ENCODE data around the gene TBC1D26. TPM values are rescaled to one million over a fixed set of nuclear protein-coding genes. Genes with fewer than 3 reads are reported as not detected.

TBC1D26 gene
- total RNA-seq (2022; extraction: Qiagen RNA extraction) = not detected in 5 replicates

DNA sequence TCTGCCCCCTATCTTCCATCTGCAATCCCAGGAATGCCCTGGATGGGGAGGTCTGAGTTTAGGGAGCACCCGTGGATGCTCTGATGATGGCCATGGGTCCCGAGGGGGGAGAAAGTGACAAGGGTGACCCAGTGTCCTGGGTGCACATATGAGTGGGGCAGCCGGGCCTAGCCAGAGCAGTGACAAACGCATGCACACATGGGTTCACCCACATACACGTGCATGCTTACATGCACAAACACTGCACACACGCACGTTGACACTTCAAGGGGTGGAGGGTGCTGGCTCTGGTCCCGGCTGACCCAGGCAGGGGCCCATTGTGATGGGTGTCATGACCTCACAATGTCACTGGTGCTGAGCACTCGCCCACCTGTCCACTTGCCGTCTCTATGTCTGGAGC lies at the start of gene TBC1D26:
TSS of gene TBC1D26 (plus strand) at position 384 of the 400 bp plus-strand sequence. CDS start 3,066 bp downstream, outside the sequence.

DNA sequence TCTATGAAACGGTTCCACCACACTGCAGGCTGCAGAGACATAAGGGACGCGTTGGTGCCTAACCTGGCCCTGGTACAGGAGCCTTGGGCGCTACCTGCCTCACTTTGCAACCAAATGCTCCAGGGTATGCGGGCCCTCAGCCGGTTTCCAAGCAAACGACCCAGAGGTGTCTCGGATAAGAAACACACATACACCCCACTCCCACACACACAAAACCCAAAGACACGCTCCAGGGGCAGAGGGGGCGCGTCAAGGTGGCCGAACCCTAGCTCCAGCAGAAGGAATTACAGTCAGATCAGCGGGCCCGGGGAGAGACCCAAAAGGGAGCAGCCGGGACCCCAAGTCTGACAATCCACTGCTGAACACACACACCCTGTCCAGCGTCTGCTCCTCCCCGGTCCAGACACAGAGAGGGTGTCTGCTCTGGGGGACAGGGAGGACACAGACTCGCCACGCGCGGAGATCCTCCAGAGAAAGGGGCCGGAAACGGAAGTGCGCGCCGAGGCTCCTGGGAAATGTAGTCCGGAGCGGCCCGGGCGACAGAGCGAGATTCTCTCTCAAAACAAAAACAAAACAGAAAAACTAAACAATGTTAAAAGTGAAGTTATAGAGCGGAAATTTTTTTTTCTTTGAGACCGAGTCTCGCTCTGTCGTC lies 48.1 kb upstream of the TBC1D26 start, which contains the start of gene TRIM16:
TSS of gene TRIM16 (minus strand) at position 488 of the 655 bp plus-strand sequence. CDS start 32,702 bp downstream, outside the sequence.

DNA sequence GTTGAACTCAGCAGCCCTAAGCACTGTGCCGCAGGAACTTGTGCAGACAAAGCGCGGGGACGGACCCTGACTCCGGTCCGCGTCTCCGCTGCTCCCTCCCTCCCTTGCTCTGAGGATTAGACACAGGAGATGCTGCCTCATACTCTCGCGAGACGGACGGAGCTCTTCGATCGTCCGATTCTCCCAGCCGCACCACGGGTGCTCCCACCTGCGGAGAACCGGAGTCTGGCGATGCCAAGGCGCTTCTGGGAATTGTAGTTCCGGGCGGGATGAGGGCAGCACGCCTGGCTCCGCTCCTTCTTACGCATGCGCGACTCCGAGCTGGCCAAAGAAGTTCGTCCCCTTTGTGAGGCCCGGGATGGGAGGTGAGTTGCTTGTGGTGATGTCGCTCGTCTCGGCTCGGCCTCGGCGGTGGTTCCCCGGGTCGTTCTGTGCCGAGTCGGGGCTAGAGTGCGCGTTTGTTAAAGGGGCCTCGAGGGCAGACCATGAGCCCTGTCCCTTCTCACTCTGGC lies 32.6 kb upstream of the TBC1D26 start, which contains the start of gene ZNF286A:
TSS of gene ZNF286A (plus strand) at position 340 of the 512 bp plus-strand sequence. CDS start 578 bp downstream, outside the sequence.

Other genes with a start within 250 kb of the TBC1D26 start
- gene TVP23C, start 168.8 kb upstream of the TBC1D26 start, total RNA-seq (2022; extraction: Qiagen RNA extraction) = 6.6 to 12.2 TPM (median 10.0 TPM) in 5 replicates
- gene FBXW10B, start 112.6 kb upstream of the TBC1D26 start, total RNA-seq (2022; extraction: Qiagen RNA extraction) = 2.0 to 3.7 TPM (median 3.4 TPM) in 5 replicates
- 196 to 235 TPM (median 212 TPM) in 5 replicates for gene TRIM16, start 48.0 kb upstream of the TBC1D26 start, total RNA-seq (2022; extraction: Qiagen RNA extraction)
- 25.2 to 31.4 TPM (median 28.7 TPM) in 5 replicates for gene ZNF286A, start 32.5 kb upstream of the TBC1D26 start, total RNA-seq (2022; extraction: Qiagen RNA extraction)
- gene ADORA2B, start 212.8 kb downstream of the TBC1D26 start, total RNA-seq (2022; extraction: Qiagen RNA extraction) = 11.7 to 16.6 TPM (median 14.5 TPM) in 5 replicates

All from A549 treated with dexamethasone at 1 μM for 4 hours (cell line).